MG63 (cell line): ENCODE measurements around the gene KRTAP12-3. TPM values are rescaled to one million over a fixed set of nuclear protein-coding genes. Genes with fewer than 3 reads are reported as not detected.
"Not testable (repeated sequence)": the region's sequence is repeated elsewhere in the genome, so short reads cannot be mapped to it uniquely, and the experiment has no call there.

Source experiments
- DNase-seq: peaks from one replicate; pipeline ENCODE4 v3.0.0-alpha.2; 2020
- H3K27me3 ChIP-seq: fragments of 250-450 bp; sonication (Bioruptor Pico); 2 replicates; pipeline ENCODE4 v1.5.1; 2020; ENCODE audit warnings: mild to moderate bottlenecking, moderate library complexity
- H3K36me3 ChIP-seq: fragments of 250-450 bp; sonication (Bioruptor Pico); 2 replicates; pipeline ENCODE4 v1.5.1; 2020; ENCODE audit warnings: mild to moderate bottlenecking, moderate library complexity
- H3K4me3 ChIP-seq: fragments of 250-450 bp; sonication (Bioruptor Pico); 2 replicates; pipeline ENCODE4 v1.5.1; 2020; ENCODE audit warnings: mild to moderate bottlenecking, moderate library complexity
- H3K9me3 ChIP-seq: fragments of 250-450 bp; sonication (Bioruptor Pico); 2 replicates; pipeline ENCODE4 v1.5.1; 2020; ENCODE audit warnings: mild to moderate bottlenecking, moderate library complexity
- total RNA-seq: library from RNA; depleted of rRNA; stranded (reverse); fragments of >200 nt; shearing (Covaris generic); gene quantifications from 2 replicates; pipeline ENCODE4 v1.2.3, GENCODE V29; 2014; ENCODE audit warnings: low replicate concordance

The KRTAP12-3 gene
- total RNA-seq, 1 experiment from 2014 or later, result not detected

DNA sequence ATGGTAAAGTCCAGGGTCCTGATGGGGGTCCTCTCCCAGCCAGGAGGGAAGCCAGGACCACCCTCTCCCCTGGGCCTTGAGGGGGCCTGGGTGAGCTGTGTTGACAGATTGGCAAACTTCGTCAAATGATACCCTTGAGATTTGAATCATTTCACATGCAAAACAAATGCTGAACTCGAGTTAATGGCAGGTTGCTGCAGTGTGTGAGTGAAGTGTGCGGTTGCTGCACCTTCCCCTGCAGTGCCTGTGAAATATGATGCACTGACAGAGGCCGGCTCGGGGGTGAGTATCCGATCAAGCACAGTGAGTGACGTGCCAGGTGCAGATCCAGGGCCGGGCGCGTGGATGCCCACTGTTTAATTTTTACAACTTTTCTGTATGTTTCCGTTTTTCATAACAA, 29.9 kb downstream of the KRTAP12-3 start:
- DNase-seq, result no peak
- Histone ChIP-seq H3K27me3 (peaks cover 8% of the 10 kb centered on the region), H3K4me3 (no peak overlapping the region), H3K9me3 (peaks cover 2% of the 10 kb centered on the region), H3K36me3 (no peaks in the 10 kb centered on the region)

GRCh38 chr21:44689740-44690139, 32.0 kb downstream of the KRTAP12-3 start:
- not testable (repeated sequence) for DNase-seq, H3K36me3 ChIP-seq, H3K27me3 ChIP-seq, H3K4me3 ChIP-seq
- peaks cover 17% of the 10 kb centered on the region for H3K9me3 ChIP-seq

GRCh38 chr21:44691686-44692085, 34.0 kb downstream of the KRTAP12-3 start:
- no peaks in the 10 kb centered on the region for H3K36me3 ChIP-seq
- peaks cover 17% of the 10 kb centered on the region for H3K9me3 ChIP-seq
- H3K4me3 ChIP-seq, result no peak overlapping the region
- DNase-seq, result no peak
- peaks cover 8% of the 10 kb centered on the region for H3K27me3 ChIP-seq

DNA sequence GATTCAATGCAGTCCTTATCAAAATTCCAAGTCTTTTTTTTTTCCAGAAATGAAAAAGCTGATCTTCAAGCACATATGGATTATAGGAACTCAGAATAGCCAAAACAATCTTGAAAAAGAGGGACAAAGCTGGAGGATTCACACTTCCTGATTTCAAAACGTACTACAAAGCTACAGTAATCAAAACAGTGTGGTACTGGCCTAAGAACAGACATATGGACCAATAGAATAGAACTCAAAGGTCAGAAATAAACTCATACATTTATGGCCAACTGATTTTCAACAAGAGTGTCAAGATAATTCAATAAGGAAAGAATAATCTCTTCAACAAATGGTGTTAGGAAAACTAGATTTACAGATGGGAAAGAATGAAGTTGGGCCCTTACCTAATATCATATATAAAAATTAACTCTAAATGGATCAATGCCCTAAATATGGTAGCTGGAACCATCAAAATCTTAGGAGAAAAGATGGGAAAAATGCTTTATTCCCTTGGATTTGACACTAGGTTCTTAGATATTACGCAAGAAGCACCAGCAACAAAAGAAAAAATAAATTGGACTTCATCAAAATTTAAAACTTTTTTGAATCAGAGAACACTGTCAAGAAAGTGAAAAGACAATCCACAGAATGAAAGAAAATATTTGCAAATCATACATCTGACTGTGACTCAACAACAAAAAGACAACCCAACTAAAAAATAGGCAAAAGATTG, 35.2 kb downstream of the KRTAP12-3 start:
- Histone ChIP-seq H3K36me3 (no peaks in the 10 kb centered on the region), H3K9me3 (peaks cover 17% of the 10 kb centered on the region), H3K4me3 (no peak overlapping the region), H3K27me3 (peaks cover 2% of the 10 kb centered on the region)
- no peak for DNase-seq

- Histone ChIP-seq H3K9me3 (peaks cover 17% of the 10 kb centered on the region), H3K27me3 (no peaks in the 10 kb centered on the region), H3K4me3 (no peak overlapping the region), H3K36me3 (no peaks in the 10 kb centered on the region)
- DNase-seq, result no peak
Measured at GRCh38 chr21:44694776-44695175, 37.0 kb downstream of the KRTAP12-3 start.

DNA sequence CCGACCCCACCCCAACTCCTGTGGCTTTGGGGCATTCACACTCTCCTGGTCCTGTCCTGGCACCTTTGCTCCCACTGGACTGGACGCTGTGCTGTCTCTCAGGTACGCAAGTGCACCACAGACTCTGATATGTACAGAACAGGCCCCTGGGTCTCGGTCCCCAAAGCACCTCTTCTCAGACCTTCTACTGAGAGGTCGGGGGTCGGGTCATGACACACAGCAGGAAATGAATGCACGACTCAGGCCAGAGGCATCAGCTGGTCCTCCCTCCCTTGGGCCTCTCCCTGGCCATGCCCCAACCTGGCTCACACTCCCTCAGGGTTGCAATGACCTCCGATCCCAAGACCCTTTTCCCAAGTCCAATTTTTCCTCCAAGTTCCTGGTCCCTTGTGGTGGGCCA, 37.5 kb downstream of the KRTAP12-3 start:
- H3K4me3 ChIP-seq, result no peak overlapping the region
- no peaks in the 10 kb centered on the region for H3K36me3 ChIP-seq
- H3K9me3 ChIP-seq, result peaks cover 17% of the 10 kb centered on the region
- no peaks in the 10 kb centered on the region for H3K27me3 ChIP-seq
- DNase-seq, result no peak

GRCh38 chr21:44695641-44696040, 37.9 kb downstream of the KRTAP12-3 start:
- Histone ChIP-seq H3K36me3 (no peaks in the 10 kb centered on the region), H3K27me3 (no peaks in the 10 kb centered on the region; the same call in 1 of the 2 replicates), H3K9me3 (peaks cover 17% of the 10 kb centered on the region), H3K4me3 (no peak overlapping the region)
- DNase-seq, result no peak

GRCh38 chr21:44696572-44696971, 38.8 kb downstream of the KRTAP12-3 start:
- no peaks in the 10 kb centered on the region for H3K36me3 ChIP-seq
- H3K4me3 ChIP-seq, result no peak overlapping the region
- peaks cover 3% of the 10 kb centered on the region; the same call in 1 of the 2 replicates for H3K27me3 ChIP-seq

DNA sequence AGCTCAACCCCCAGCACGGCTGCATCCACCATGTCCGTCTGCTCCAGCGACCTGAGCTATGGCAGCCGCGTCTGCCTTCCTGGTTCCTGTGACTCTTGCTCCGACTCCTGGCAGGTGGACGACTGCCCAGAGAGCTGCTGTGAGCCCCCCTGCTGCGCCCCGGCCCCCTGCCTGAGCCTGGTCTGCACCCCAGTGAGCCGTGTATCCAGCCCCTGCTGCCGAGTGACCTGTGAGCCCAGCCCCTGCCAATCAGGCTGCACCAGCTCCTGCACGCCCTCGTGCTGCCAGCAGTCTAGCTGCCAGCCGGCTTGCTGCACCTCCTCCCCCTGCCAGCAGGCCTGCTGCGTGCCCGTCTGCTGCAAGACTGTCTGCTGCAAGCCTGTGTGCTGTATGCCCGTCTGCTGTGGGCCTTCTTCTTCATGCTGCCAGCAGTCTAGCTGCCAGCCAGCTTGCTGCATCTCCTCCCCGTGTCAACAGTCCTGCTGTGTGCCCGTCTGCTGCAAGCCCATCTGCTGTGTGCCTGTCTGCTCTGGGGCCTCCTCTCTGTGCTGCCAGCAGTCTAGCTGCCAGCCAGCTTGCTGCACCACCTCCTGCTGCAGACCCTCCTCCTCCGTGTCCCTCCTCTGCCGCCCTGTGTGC, 39.6 kb downstream of the KRTAP12-3 start, which contains the start of gene KRTAP10-12:
KRTAP10-12 (plus strand) TSS at position 1 of the 639 bp plus-strand sequence; CDS start at position 31, 30 bp downstream.
- peaks cover 17% of the 10 kb centered on the region for H3K9me3 ChIP-seq
- not testable (repeated sequence) for DNase-seq, H3K4me3 ChIP-seq, H3K27me3 ChIP-seq, H3K36me3 ChIP-seq

More at GRCh38 chr21:44696572-44696971, 38.8 kb downstream of the KRTAP12-3 start:
- peaks cover 17% of the 10 kb centered on the region for H3K9me3 ChIP-seq
- DNase-seq, result no peak

DNA sequence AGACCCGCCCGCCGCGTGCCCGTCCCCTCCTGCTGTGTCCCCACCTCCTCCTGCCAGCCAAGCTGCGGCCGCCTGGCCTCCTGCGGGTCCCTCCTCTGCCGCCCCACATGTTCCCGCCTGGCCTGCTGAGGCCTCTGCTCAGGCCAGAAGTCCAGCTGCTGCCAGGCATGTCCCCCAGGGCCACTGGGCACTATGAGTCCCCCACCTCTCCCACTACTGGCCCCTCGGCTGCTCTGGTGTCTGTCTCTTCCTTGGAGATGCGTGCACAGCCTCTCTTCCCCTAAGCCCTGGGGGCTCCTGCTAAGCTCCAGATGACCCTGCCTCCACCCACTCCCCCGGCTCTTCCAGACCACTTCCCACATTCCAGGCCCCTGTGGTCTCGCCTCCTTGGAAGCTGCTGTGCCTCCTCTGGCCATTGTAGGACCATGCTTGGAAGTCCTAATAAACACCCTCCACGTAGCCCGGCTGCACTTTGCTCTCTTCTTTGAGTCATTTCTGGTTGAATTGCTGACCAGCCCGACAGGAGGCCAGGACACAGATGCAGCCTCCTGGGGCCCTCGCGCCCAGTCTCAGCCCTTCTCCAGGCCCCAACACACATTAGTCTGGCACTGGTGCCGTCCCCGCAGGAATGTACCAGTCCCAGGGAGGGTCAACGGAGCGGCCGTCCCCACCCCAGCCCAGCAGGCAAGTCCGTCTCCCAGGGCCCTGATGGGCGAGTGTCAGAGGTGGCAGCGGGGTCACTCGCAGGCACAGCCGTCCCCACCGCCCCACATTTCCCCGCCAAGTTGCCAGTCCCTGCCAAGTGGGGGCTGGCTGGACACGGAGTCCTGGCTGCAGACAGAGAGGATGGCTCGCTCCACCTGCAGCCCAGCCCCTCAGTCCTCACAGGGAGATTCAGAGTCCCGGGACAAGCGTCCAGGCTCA, 40.3 kb downstream of the KRTAP12-3 start:
- H3K27me3 ChIP-seq, result peaks cover 6% of the 10 kb centered on the region; the same call in 1 of the 2 replicates
- H3K36me3 ChIP-seq, result no peaks in the 10 kb centered on the region
- DNase-seq, result no peak
- no peak overlapping the region for H3K4me3 ChIP-seq
- H3K9me3 ChIP-seq, result peaks cover 10% of the 10 kb centered on the region

- H3K9me3 ChIP-seq, result no peaks in the 10 kb centered on the region
- H3K36me3 ChIP-seq, result no peaks in the 10 kb centered on the region
- DNase-seq, result no peak
- H3K4me3 ChIP-seq, result no peak overlapping the region
- H3K27me3 ChIP-seq, result peaks cover 6% of the 10 kb centered on the region; the same call in 1 of the 2 replicates
Measured at GRCh38 chr21:44699502-44700001, 41.8 kb downstream of the KRTAP12-3 start.

- H3K27me3 ChIP-seq, result peaks cover 6% of the 10 kb centered on the region; the same call in 1 of the 2 replicates
Measured at GRCh38 chr21:44700101-44701022, 42.6 kb downstream of the KRTAP12-3 start.

GRCh38 chr21:44701023-44701400, 43.3 kb downstream of the KRTAP12-3 start:
- DNase-seq, result no peak

More at GRCh38 chr21:44700101-44701022, 42.6 kb downstream of the KRTAP12-3 start:
- H3K36me3 ChIP-seq, result no peaks in the 10 kb centered on the region
- no peak overlapping the region for H3K4me3 ChIP-seq
- DNase-seq, result no peak
- H3K9me3 ChIP-seq, result no peaks in the 10 kb centered on the region

GRCh38 chr21:44701541-44701940, 43.8 kb downstream of the KRTAP12-3 start:
- H3K9me3 ChIP-seq, result no peaks in the 10 kb centered on the region
- H3K4me3 ChIP-seq, result no peak overlapping the region
- H3K27me3 ChIP-seq, result peaks cover 13% of the 10 kb centered on the region
- no peaks in the 10 kb centered on the region for H3K36me3 ChIP-seq
- DNase-seq, result no peak

More at GRCh38 chr21:44701023-44701400, 43.3 kb downstream of the KRTAP12-3 start:
- H3K36me3 ChIP-seq, result no peaks in the 10 kb centered on the region
- no peaks in the 10 kb centered on the region for H3K9me3 ChIP-seq
- no peak overlapping the region for H3K4me3 ChIP-seq
- peaks cover 8% of the 10 kb centered on the region for H3K27me3 ChIP-seq

DNA sequence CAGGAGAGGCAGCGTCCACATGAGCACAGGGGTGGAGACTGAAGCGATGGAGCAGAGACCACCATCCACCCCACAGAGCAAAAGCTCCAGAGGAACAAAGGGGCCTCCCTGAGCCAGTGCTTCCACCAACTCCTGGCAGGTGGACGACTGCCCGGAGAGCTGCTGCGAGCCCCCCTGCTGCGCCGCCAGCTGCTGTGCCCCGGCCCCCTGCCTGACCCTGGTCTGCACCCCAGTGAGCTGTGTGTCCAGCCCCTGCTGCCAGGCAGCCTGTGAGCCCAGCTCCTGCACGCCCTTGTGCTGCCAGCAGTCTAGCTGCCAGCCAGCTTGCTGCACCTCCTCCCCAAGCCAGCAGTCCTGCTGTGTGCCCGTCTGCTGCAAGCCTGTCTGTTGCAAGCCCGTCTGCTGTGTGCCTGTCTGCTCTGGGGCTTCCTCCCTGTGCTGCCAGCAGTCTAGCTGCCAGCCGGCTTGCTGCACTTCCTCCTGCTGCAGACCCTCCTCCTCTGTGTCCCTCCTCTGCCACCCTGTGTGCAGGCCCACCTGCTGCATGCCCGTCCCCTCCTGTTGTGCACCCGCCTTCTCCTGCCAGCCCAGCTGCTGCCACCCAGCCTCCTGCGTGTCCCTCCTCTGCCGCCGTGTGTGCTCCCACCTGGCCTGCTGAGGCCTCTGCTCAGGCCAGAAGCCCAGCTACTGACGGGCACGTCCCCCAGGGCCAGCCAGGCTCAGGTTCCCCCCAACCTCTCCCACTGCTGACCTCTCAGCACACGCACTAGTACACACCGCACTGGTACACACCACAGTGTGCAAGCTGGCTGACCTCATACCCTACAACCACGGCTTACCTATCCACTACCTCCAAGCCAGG, 44.6 kb downstream of the KRTAP12-3 start:
- Histone ChIP-seq H3K4me3 (no peak overlapping the region), H3K27me3 (peaks cover 17% of the 10 kb centered on the region), H3K9me3 (no peaks in the 10 kb centered on the region), H3K36me3 (no peaks in the 10 kb centered on the region)
- DNase-seq, result no peak
